Measurements from ENCODE around the gene GSTA4.

Gene GSTA4

DNA sequence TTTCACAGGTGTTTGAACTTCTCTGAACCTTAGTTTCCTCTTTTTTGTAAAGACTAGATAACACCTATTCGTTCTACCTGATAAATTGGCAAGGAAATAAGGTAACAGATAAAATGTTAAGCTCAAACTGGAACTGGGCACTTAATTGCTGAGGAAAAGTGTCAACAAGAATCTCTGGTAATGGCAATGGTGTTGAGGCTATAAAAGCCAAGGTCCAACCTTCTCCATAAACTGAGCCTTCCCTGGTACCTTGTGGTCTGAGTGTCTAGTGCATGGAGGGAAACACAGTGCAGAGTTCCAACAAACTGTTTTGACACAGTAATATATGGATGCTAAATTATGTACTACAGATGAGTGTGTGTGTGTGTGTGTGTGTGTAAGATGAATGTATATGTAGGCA, 33.4 kb upstream of the GSTA4 start:
- TF ChIP-seq ZNF274 (IDR thresholded peaks at IDR 0.05; ENCODE audit: low read depth, low read length) (no peak), YY1 (IDR thresholded peaks at IDR 0.05; ENCODE audit: insufficient read depth, insufficient read length) (no peak), SUZ12 (IDR thresholded peaks at IDR 0.05; ENCODE audit: extremely low read depth, insufficient read depth, insufficient read length) (no peak)

DNA sequence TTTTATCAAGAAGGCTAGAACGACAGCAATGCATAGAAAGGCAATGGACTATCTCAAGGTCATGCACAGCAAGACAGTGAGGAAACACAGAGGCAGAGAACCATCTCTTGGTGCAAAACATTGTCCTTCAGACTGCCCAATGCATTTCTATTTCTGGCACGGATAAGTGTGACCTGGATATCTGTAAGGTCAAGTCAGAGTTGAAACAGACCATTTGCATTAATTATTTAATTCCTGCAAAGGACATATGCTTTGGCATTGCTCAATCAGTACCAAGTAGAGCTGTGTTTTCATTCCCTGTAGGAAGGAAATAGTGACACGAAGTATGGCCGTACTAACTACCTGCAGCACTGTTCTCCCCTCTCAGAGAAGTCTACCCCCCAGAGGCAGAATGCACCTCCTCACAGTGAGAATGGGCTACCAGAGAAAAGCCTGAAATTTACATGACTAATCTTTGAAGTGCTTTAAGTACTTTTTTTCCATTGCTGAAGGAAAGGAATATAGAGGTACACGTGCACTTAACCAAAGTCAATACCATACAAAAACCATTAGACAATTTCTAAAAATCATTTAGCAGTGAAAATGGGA, 32.1 kb upstream of the GSTA4 start:
- H3K9me3 ChIP-seq (ENCODE audit: insufficient read depth, low read length): no peaks in the 10 kb centered on the region
- no peak for DNase-seq (ENCODE audit: low read depth, low spot score)
- H3K4me3 ChIP-seq (ENCODE audit: insufficient read length, low read depth): no peak overlapping the region
- H3K27me3 ChIP-seq (ENCODE audit: insufficient read depth, insufficient read length): no peaks in the 10 kb centered on the region
- H3K36me3 ChIP-seq (ENCODE audit: insufficient read depth, insufficient read length, low read length): peaks cover 9% of the 10 kb centered on the region
- H3K4me1 ChIP-seq (ENCODE audit: insufficient read depth, insufficient read length): no peaks in the 10 kb centered on the region
- H3K9ac ChIP-seq (ENCODE audit: insufficient read length, low read depth): no peak overlapping the region
- TF ChIP-seq ZNF274 (IDR thresholded peaks at IDR 0.05; ENCODE audit: low read depth, low read length): no peak
- TF ChIP-seq YY1 (IDR thresholded peaks at IDR 0.05; ENCODE audit: insufficient read depth, insufficient read length): no peak
- no peak for TF ChIP-seq SUZ12 (IDR thresholded peaks at IDR 0.05; ENCODE audit: extremely low read depth, insufficient read depth, insufficient read length)

More for the DNA sequence above, 33.4 kb upstream of the GSTA4 start:
- Histone ChIP-seq H3K4me3 (ENCODE audit: insufficient read length, low read depth) (no peak overlapping the region), H3K9me3 (ENCODE audit: insufficient read depth, low read length) (no peaks in the 10 kb centered on the region), H3K27me3 (ENCODE audit: insufficient read depth, insufficient read length) (no peaks in the 10 kb centered on the region), H3K36me3 (ENCODE audit: insufficient read depth, insufficient read length, low read length) (peaks cover 12% of the 10 kb centered on the region), H3K4me1 (ENCODE audit: insufficient read depth, insufficient read length) (no peaks in the 10 kb centered on the region), H3K9ac (ENCODE audit: insufficient read length, low read depth) (no peak overlapping the region)
- no peak for DNase-seq (ENCODE audit: low read depth, low spot score)

DNA sequence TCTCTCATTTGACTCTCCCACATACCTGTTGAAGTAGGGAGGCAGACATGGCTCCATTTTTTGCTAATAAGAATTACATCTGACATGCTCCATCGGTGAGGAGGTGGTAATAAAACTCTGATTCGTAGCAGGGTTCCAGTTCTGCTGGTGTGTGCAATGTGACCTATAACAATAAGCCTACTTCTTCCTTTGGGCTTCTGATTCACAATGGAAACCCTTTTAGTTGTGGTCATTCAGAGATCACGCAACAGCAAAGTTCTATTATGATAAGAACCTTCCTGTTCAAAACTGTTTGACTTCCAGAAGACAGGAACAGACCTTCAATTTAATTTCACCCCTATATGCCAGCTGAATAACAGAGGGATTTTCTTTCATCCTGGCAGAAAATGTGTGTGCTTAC, 31.4 kb upstream of the GSTA4 start:
- no peak for DNase-seq (ENCODE audit: low read depth, low spot score)
- peaks cover 6% of the 10 kb centered on the region for H3K36me3 ChIP-seq (ENCODE audit: insufficient read depth, insufficient read length, low read length)
- H3K27me3 ChIP-seq (ENCODE audit: insufficient read depth, insufficient read length): no peaks in the 10 kb centered on the region
- H3K4me1 ChIP-seq (ENCODE audit: insufficient read depth, insufficient read length): no peaks in the 10 kb centered on the region
- no peak overlapping the region for H3K9ac ChIP-seq (ENCODE audit: insufficient read length, low read depth)
- no peak for TF ChIP-seq YY1 (IDR thresholded peaks at IDR 0.05; ENCODE audit: insufficient read depth, insufficient read length)
- no peak for TF ChIP-seq SUZ12 (IDR thresholded peaks at IDR 0.05; ENCODE audit: extremely low read depth, insufficient read depth, insufficient read length)
- TF ChIP-seq ZNF274 (IDR thresholded peaks at IDR 0.05; ENCODE audit: low read depth, low read length): no peak
- H3K4me3 ChIP-seq (ENCODE audit: insufficient read length, low read depth): no peak overlapping the region
- H3K9me3 ChIP-seq (ENCODE audit: insufficient read depth, low read length): no peaks in the 10 kb centered on the region

DNA sequence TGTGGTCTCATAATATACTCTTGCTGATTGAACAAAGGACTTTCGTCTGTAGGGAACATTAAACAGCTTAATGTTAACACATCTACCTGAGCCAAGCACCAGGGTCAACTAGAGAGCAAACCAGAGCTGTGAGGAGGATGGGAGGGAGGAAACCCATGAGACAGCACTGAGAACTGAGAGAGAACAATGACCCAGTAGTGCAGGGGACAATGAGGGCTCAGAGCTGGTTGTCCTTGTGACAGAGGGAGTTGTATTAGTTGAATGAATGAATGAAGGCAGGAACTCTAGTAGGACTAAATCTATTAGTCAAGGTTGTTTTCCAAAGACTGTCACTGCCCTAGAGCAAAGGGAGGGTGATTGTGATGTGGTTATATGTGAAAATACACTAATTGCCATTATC, 28.2 kb upstream of the GSTA4 start:
- no peaks in the 10 kb centered on the region for H3K9me3 ChIP-seq (ENCODE audit: insufficient read depth, low read length)
- TF ChIP-seq SUZ12 (IDR thresholded peaks at IDR 0.05; ENCODE audit: extremely low read depth, insufficient read depth, insufficient read length) (no peak), YY1 (IDR thresholded peaks at IDR 0.05; ENCODE audit: insufficient read depth, insufficient read length) (no peak), ZNF274 (IDR thresholded peaks at IDR 0.05; ENCODE audit: low read depth, low read length) (no peak)
- peaks cover 7% of the 10 kb centered on the region for H3K36me3 ChIP-seq (ENCODE audit: insufficient read depth, insufficient read length, low read length)
- no peaks in the 10 kb centered on the region for H3K4me1 ChIP-seq (ENCODE audit: insufficient read depth, insufficient read length)
- H3K9ac ChIP-seq (ENCODE audit: insufficient read length, low read depth): no peak overlapping the region
- no peaks in the 10 kb centered on the region for H3K27me3 ChIP-seq (ENCODE audit: insufficient read depth, insufficient read length)
- DNase-seq (ENCODE audit: low read depth, low spot score): no peak
- no peak overlapping the region for H3K4me3 ChIP-seq (ENCODE audit: insufficient read length, low read depth)

DNA sequence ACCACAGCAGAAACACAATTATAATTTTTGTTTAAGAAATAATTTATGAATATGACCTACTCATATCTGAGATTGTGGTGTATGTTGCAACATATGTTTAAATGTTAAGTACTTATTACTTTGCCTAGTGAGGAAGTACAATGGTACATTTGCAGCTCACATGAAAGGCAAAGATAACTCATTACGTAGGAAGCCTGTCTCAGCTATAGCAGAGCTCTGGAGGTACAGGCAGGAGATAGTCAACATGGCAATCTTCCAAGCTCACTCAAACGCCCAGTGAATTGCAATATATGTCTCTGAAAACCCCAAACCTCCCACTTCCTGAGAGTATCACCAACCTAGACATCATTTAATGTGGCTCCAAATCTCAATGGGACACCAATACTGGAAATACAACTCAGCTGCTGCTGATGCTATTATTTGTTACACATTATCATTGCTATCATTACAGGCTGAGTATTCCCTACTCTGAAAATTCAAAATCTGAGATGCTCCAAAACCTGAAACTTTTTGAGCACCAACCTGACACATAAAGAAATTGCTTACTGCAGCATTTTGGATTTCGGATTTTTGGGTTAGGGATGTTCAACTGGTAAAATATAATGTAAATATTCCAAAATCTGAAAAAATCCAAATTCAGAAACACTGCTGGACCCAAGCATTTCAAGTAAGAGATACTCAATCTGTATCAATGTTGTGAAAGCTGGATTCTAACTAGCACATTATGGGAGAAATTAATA, 25.1 kb upstream of the GSTA4 start:
- no peak for DNase-seq (ENCODE audit: low read depth, low spot score)
- Histone ChIP-seq H3K4me3 (ENCODE audit: insufficient read length, low read depth) (no peak overlapping the region), H3K27me3 (ENCODE audit: insufficient read depth, insufficient read length) (no peaks in the 10 kb centered on the region), H3K9ac (ENCODE audit: insufficient read length, low read depth) (no peak overlapping the region), H3K4me1 (ENCODE audit: insufficient read depth, insufficient read length) (no peaks in the 10 kb centered on the region), H3K9me3 (ENCODE audit: insufficient read depth, low read length) (no peaks in the 10 kb centered on the region), H3K36me3 (ENCODE audit: insufficient read depth, insufficient read length, low read length) (peaks cover 18% of the 10 kb centered on the region)
- TF ChIP-seq SUZ12 (IDR thresholded peaks at IDR 0.05; ENCODE audit: extremely low read depth, insufficient read depth, insufficient read length) (no peak), YY1 (IDR thresholded peaks at IDR 0.05; ENCODE audit: insufficient read depth, insufficient read length) (no peak), ZNF274 (IDR thresholded peaks at IDR 0.05; ENCODE audit: low read depth, low read length) (no peak)

DNA sequence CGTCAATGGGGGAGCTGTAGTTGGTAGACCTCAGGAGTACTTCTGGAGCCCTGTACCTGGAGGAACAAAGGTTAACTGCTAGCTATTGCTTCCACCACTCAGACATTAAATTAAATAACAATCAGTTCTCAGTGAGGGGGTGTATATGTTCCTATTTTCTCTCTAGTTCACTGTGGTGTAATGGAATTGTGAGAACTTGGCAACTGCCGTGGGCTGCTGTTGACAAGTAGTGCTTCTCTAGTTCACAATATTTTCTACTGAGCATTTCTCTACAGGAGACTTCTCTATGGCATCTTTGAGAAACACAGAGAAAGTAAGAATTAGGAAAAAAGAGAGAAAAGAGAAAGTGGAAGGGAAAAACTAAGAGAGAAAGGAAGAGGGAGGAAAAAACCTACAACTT, 23.4 kb upstream of the GSTA4 start:
- TF ChIP-seq ZNF274 (IDR thresholded peaks at IDR 0.05; ENCODE audit: low read depth, low read length): no peak
- no peak for TF ChIP-seq YY1 (IDR thresholded peaks at IDR 0.05; ENCODE audit: insufficient read depth, insufficient read length)
- TF ChIP-seq SUZ12 (IDR thresholded peaks at IDR 0.05; ENCODE audit: extremely low read depth, insufficient read depth, insufficient read length): no peak
- Histone ChIP-seq H3K27me3 (ENCODE audit: insufficient read depth, insufficient read length) (no peaks in the 10 kb centered on the region), H3K9ac (ENCODE audit: insufficient read length, low read depth) (no peak overlapping the region), H3K4me1 (ENCODE audit: insufficient read depth, insufficient read length) (no peaks in the 10 kb centered on the region), H3K9me3 (ENCODE audit: insufficient read depth, low read length) (no peaks in the 10 kb centered on the region), H3K36me3 (ENCODE audit: insufficient read depth, insufficient read length, low read length) (peaks cover 20% of the 10 kb centered on the region), H3K4me3 (ENCODE audit: insufficient read length, low read depth) (no peak overlapping the region)
- no peak for DNase-seq (ENCODE audit: low read depth, low spot score)

DNA sequence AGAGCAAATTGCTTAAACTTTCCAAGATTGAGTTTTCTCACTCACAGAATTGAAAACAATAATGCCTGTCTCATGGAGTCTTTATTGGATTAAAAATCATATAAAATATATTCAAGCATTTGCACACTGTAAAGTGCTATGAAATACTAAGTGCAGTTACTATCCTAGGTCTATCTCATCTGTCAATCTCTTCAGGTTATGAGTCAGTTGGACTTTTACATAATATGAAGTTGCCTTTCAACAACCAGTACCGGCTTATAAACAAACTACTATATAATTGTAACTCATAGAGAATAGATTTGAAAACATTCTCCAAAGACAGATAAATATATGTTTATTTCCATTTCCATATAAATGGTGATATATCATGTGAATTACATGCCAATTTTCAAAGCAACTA, 20.4 kb upstream of the GSTA4 start:
- no peak for DNase-seq (ENCODE audit: low read depth, low spot score)
- Histone ChIP-seq H3K27me3 (ENCODE audit: insufficient read depth, insufficient read length) (no peaks in the 10 kb centered on the region), H3K36me3 (ENCODE audit: insufficient read depth, insufficient read length, low read length) (peaks cover 45% of the 10 kb centered on the region), H3K4me3 (ENCODE audit: insufficient read length, low read depth) (no peak overlapping the region), H3K4me1 (ENCODE audit: insufficient read depth, insufficient read length) (no peaks in the 10 kb centered on the region), H3K9ac (ENCODE audit: insufficient read length, low read depth) (no peak overlapping the region), H3K9me3 (ENCODE audit: insufficient read depth, low read length) (no peaks in the 10 kb centered on the region)
- TF ChIP-seq ZNF274 (IDR thresholded peaks at IDR 0.05; ENCODE audit: low read depth, low read length) (no peak), SUZ12 (IDR thresholded peaks at IDR 0.05; ENCODE audit: extremely low read depth, insufficient read depth, insufficient read length) (no peak), YY1 (IDR thresholded peaks at IDR 0.05; ENCODE audit: insufficient read depth, insufficient read length) (no peak)

Data from NT2/D1 (cell line).